GM18870 (cell line): ENCODE measurements around the gene RPL26.

Source experiments
- ATAC-seq: cut with Tn5 transposase; IDR thresholded peaks from one replicate; pipeline ENCODE4 v1.9.1; 2021; ENCODE audit warnings: moderate library complexity; ENCODE audit not compliant: unreplicated experiment

The RPL26 gene

DNA sequence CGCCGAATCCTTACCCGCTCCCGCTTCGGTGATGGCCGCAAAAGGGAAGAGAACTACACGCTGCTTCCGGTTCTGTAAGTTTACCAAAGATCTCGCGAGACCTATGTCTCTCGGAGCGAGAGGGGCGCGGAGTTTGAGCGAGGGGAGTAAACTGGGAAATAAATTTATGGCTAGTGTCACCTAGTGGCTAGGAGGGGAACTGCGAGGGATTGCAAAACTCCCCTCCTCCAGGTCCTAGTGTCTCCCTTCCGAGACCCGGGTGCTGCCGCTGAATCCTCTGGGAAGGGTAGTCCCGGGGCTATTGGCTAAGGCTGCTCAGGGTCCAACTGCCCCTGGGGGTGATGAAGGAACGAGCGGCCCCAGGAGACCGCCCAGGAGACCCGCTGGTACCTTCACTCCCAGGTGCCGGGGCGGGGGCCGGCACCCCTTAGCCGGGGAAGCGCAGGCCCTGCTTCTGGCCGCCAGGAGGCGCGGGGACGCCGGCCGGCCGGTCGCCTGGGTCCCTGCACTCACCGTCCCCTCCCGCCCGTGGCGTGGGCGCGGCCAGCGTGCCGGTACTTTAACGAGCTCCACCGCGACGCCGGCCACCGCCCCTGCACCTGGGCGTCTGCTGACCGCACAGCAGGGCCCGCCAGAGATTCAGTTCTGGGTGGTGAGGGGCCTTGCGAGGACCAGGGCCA lies at the start of gene RPL26:
TSS of gene RPL26 (minus strand) at position 51 of the 680 bp plus-strand sequence. CDS start 883 bp downstream, outside the sequence.
- ATAC-seq: peak; percentile 93

DNA sequence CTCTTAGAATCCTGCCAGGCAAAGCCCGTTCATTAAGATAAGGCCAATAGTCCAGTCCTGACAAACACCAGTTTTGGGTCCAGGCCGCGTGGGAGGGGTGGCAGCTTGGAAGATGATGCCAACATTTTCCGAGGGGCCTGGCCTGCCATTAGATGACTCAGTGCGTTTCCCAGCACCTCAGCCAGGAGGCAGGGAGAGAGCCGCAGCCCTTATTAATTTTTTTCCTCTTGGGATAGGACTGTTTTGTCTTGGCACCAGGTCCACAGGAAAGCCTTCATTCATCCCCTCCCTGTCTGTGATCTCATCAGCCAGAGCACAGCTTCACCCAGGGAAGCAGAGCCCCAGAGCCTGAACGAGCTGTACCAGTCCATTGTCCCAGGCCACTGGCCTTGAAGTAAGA lies 48.0 kb upstream of the RPL26 start:
- no peak for ATAC-seq

- no peak for ATAC-seq
Observed at GRCh38 chr17:8426802-8427201, 43.8 kb upstream of the RPL26 start.

- no peak for ATAC-seq
Observed at GRCh38 chr17:8426094-8426720, 43.2 kb upstream of the RPL26 start.

DNA sequence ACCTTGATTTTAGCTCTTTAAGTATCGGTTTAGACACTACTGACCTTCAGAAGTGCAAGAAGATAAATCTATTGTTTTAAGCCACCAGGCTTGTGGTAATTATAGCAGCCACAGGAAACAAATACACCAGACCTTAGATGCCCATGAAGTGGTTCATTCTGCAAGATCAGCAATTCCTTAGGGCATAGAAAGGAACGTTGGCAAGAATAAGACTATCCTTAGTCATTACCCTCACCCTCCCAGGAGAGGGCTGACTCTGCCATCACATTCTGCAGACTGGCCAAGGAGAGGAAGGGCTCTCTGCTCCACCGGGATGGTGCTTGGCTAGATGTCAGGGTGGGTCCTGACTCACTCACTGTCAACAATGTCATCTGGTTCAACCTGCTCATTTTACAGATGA lies 38.6 kb upstream of the RPL26 start:
- ATAC-seq: no peak

- ATAC-seq: no peak
Observed at GRCh38 chr17:8420041-8420934, 37.3 kb upstream of the RPL26 start.

DNA sequence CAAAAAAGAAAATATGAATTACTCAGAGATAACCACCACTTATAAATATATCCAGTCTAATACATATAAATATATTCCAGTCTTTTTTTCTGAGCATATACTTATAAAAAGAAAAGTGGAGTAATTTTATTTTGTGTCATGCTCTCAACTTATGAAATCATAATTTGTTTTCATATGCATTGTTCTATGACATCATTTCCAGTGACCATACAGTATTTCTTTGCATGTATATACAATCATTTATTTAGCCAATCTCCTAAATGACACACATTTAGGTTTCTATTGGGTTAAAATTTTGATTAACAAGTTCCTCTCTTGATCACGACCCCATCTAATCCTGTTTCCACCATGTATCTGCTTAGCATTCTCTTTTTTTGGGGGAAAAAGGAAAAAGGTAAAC lies 36.3 kb upstream of the RPL26 start:
- ATAC-seq: no peak

- no peak for ATAC-seq
Observed at GRCh38 chr17:8418471-8418870, 35.5 kb upstream of the RPL26 start.

DNA sequence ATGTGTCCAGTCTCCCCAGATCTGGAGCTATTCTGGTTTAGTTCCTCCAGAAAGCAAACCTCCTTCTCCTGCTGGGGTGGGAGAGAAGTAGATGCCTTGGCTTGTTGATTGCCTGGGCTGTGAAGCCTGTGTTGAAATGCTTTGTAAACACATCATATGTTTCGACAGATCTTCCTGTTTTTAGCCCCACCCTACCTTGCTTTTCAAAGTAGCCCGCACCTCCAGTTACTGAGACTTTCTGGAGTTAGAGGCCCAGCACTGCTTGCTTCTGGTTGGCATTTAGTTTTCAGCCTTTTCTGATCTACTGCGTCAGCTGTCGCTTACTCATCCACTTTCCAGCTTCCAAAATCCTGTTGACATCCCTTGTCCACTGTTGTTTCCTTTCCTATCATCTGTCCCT lies 34.8 kb upstream of the RPL26 start:
- ATAC-seq: no peak

DNA sequence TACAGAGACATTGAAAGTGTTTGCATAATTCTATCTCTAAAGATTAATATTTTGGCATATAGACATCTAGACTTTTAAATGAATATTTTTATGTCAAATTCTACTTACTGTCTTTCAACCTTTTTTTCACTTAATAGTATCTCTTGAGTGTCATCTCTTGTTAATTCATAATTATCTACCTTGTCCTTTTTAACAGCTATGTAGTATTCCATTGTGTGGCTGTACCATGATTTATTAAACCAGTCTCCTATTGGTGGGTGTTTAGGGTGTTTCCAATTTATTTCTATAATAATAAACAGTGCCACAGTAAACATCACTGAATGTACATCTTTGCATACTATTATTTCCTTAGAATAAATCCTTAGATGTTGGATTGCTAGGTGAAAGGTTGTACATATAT lies 30.9 kb upstream of the RPL26 start:
- no peak for ATAC-seq

GRCh38 chr17:8413328-8413727 lies 30.3 kb upstream of the RPL26 start:
- ATAC-seq: no peak

- no peak for ATAC-seq
Observed at GRCh38 chr17:8412089-8412488, 29.1 kb upstream of the RPL26 start.

GRCh38 chr17:8410883-8411238 lies 27.9 kb upstream of the RPL26 start:
- no peak for ATAC-seq

GRCh38 chr17:8409966-8410882 lies 27.2 kb upstream of the RPL26 start:
- ATAC-seq: no peak

DNA sequence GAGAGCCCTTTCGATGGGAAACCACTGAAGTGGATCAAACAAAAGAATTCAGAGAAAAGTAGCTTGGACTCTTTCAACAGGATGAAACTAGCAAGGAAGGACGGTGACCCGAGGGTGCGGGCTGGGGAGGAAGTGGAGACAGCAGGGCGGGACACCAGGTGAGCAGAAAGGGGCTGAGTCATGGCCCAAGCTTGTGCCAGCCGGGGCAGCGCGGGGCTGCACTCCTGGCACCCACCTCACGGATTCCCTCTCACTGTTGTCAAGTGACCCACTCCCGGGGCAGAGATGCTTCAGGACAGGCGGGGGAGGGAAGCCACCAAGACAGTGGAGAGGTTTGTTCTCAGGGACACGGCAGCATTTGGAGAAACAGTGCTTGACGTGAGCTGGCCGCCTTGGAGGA lies 25.4 kb upstream of the RPL26 start:
- no peak for ATAC-seq

DNA sequence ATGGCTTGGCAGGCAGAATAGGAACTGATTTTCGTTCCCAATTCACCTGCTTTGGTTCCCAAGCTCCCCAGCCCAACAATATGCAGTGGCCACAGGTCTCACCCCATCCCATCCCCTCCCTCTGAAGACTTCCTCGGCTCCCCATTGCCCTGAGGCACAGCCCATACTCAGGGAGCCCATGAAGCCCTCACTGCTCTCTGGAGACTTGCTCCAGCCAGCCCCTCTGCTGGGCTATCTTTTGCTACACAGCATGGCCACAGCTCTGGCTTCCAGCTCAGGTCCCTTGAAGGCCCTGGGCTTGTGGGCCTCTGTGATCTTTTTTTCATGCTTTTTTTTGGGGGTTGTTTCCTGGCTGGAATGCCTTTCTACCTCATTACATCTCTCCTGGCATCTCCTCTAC lies 23.2 kb upstream of the RPL26 start:
- no peak for ATAC-seq

GRCh38 chr17:8405499-8406016 lies 22.6 kb upstream of the RPL26 start:
- no peak for ATAC-seq

DNA sequence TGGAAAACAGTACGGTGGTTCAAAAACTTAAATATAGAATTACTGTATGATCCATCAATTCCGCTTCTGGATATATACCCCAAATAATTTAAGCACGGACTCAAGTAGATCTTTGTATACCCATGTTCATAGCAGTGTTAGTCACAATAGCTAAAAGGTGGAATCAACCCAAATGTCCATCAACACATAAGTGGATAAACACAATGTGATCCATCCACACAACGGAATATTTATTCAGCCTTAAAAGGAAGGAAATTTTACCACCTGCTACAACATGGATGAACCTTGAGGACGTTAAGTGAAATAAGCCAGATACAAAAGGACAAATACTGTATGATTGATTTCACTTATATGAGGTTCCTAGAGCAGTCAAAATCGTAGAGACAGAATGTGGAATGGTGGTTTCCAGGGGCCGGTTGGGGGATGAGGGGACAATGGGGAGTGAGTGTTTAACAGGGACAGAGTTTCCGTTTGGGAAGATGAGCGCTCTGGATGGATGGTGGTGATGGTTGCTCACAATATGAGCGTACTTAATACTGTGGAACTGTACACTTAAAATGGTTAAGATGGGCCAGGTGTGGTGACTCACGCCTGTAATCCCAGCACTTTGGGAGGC lies 20.0 kb upstream of the RPL26 start:
- ATAC-seq: no peak

DNA sequence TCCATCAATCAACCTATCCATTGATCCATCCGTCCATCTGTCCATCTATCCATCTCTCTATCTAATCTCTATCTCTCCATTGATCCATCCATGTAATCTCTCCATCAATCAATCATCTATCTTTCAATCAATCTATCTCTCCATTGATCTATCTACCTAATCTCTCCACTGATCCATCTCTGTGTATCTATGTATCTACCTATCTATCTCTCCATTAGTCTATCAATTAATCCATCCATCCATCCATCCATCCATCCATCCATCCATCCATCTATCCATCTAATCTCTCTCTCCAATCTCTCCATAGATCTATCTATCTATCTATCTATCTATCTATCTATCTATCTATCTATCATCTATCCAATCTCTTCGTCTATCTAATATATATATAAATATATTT lies 18.1 kb upstream of the RPL26 start:
- no peak for ATAC-seq

GRCh38 chr17:8398980-8399379 lies 16.0 kb upstream of the RPL26 start:
- no peak for ATAC-seq
